Medulla oblongata (tissue), 1 donor: Measurements from ENCODE around the gene GJE1.
"Not testable (repeated sequence)": the region's sequence is repeated elsewhere in the genome, so short reads cannot be mapped to it uniquely, and the experiment has no call there.

Experiments used
- DNase-seq: peaks from one replicate; pipeline ENCODE4 v3.0.0-alpha.2; 2015; ENCODE audit errors: extremely low spot score

The GJE1 gene, protein sequence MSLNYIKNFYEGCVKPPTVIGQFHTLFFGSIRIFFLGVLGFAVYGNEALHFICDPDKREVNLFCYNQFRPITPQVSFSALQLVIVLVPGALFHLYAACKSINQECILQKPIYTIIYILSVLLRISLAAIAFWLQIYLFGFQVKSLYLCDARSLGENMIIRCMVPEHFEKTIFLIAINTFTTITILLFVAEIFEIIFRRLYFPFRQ

DNA sequence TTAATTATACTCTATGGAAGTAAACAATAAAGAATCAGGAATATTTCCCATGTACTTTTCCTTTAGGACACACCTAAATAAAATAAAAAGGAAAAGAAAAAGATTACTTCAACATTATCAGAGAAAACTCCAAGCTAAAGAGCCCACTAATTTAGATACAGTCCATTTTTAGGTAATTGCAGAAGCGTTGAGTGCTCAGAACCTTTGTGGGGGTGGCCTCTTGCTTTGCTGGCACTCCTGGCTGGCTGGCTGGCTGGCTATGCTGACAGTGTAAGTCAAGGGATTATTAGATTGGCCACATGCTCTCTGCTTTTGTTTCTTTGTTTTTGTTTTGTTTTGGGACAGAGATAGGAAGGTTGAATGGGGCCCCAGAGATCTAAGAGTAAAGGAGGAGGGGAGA is at the start of gene GJE1:
TSS of gene GJE1 (plus strand) at position 301 of the 400 bp plus-strand sequence. CDS start 234 bp downstream, outside the sequence.
- DNase-seq, result no peak

- DNase-seq, result no peak
These were observed 44.5 kb upstream of the GJE1 start for GRCh38 chr6:142087950-142088857.

- DNase-seq, result no peak
These were observed 43.9 kb upstream of the GJE1 start for GRCh38 chr6:142088858-142089216.

DNA sequence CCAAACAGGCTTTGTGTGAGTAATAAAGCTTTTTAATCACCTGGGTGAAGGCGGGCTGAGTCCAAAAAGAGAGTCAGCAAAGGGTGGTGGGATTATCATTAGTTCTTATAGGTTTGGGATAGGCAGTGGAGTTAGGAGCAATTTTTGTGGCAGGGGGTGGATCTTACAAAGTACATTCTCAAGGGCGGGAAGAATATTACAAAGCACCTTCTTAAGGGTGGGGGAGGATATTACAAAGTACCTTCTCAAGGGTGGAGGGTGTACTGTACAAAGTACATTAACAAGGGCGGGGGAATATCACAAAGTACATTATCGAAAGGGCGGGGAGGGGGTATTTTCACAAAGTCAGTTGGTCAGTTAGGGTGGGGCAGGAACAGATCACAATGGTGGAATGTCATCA is 27.9 kb upstream of the GJE1 start:
- DNase-seq, result not testable (repeated sequence)

DNA sequence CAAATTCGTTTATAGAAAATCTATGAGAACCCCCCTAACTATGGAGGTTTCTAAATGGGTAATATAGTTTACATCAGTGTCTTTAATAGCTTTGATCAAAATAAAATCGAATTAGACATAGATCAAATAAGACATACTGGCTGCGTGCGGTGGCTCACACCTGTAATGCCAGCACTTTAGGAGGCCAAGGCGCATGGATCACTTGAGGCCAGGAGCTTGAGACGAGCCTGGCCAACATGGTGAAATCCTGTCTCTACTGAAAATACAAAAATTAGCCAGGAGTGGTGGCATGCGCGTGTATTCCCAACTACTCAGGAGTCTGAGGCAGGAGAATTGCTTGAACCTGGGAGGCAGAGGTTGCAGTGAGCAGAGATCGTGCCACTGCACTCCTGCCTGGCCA is 21.9 kb upstream of the GJE1 start:
- DNase-seq, result not testable (repeated sequence)

DNA sequence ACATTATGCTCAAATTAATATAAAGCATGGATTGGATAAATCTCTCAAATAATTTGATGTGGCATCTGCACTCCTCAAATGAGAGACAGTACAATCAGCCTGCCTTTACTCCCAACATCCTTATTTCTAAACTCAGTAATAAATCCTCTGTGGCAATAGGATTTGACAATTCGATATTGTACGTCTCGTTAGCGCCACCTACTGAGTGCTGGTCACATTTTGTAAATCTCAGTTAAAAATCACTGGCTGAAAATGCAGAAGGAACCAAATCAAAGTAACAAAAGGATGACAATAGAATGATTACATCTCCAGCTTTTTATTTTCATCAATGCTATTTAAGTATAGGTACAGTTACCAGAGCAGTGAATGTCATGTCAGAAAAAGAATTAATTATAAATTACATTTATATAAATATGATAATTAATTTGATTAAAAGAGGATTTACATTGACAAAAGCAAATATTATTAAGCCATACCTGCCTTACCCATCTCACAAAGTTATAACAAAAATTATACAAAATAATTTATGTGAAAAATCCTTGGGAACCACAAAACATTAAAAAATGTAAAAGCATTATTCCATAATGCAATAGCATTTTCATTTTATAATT is 20.2 kb upstream of the GJE1 start:
- peak; percentile 77 for DNase-seq

GRCh38 chr6:142117366-142117765 is 15.4 kb upstream of the GJE1 start:
- DNase-seq, result no peak

DNA sequence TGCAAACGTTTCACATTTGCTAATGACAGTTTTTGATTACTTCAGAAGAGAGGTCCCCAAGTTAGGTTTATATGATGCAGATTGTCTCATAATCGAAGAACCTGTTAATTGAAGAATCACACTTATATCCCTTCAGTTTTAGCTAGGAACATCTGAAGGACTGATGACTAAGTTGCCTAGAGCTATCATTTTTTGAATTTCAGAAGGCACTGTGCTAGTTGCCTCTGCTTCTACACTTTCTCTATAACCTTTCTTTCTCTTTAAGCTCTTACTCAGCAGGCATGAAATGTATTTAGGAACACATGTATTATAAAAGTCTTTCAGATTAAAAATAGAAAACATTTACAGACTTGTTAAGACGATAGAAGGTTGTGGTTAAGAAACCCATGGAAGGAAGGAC is 14.4 kb upstream of the GJE1 start:
- no peak for DNase-seq

DNA sequence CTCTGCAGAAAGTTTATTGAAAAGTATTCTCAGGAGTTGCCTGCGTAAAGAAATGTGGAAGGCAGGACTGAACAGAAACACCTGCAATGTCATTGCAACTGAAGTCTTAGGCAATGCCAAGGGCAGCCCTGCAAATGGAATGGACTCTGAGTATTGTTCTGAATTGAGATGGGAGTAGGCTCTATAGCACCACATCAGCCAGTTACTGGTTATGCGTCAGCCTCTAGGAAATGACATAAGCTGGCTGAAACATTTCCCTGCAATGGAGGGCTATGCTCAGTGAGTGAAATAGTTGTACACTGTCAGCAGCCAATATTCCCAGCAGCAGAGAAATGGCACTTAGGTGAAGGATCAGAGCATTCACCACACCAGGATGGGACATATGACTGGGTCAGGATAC is 13.8 kb upstream of the GJE1 start:
- no peak for DNase-seq

- DNase-seq, result no peak
These were observed 11.4 kb upstream of the GJE1 start for GRCh38 chr6:142121342-142121741.

GRCh38 chr6:142130814-142131213 is 1.9 kb upstream of the GJE1 start:
- DNase-seq, result no peak

GRCh38 chr6:142138876-142139275 is 6.2 kb downstream of the GJE1 start:
- DNase-seq, result no peak

DNA sequence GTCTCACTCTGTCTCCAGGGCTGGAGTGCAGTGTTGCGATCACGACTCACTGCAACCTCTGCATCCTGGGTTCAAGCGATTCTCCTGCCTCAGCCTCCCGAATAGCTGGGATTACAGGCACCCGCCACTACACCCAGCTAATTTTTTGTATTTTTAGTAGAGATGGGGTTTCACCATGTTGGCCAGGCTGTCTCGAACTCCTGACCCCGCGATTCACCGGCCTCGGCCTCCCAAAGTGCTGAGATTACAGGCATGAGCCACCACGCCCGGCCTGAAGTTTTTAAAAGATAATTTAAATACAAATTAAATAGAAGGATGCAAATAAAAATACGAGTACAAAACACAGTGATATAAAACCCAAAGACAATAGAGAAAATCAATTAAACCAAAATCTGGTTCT is 8.8 kb downstream of the GJE1 start:
- DNase-seq, result not testable (repeated sequence)

- peak; percentile 100 for DNase-seq
These were observed 14.3 kb downstream of the GJE1 start, which contains the start of the genes NMBR and VTA1 for GRCh38 chr6:142146828-142147662. NMBR (minus strand) TSS chr6:142147122; CDS start chr6:142088658, 58,464 bp downstream. VTA1 (plus strand) TSS chr6:142147263; CDS start chr6:142147288, 25 bp downstream.

- DNase-seq, result no peak
These were observed 20.0 kb downstream of the GJE1 start for GRCh38 chr6:142152746-142153145.

GRCh38 chr6:142153196-142153595 is 20.5 kb downstream of the GJE1 start:
- no peak for DNase-seq

- DNase-seq, result no peak
These were observed 21.6 kb downstream of the GJE1 start for GRCh38 chr6:142154336-142154735.

GRCh38 chr6:142155091-142155490 is 22.4 kb downstream of the GJE1 start:
- DNase-seq, result no peak

DNA sequence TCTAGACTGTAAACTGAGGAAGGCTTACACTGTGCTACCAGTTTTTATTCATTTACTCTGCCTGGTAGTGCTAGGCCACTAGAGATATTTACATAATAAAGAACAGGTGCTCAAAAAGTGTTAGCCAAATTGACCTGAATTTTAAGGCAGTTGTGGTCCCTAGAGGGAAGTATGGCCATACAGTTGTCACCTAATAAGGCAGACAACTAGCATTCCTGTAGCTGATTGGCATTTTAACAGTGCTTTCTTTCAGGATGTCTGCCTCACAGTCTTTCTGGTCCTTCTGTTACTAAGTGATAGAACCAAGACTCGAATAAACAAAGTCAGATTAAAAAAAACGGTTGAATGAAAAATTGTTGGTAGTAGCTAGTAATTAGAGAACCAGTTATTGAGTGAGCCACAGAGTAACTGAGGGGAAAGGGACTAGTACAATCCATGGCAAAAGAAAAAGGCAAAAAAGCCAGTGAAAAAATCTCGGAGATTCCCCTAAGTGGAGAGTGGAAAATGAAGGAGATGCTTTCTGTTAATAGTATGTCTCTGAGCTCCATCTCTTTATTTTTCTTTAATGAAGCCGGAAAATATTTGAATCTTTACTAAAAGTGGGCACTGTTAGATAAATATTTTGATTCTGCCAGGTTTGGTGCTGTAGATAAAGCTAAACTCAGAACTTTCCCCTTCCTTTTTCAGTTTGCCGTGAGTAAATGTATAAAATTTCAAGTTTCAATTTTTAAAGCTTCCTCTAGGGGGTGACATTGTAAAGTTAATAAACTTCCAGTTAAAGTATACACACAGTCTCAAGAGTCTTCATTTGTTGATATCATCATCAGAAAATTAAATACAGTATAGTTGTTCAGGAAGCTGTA is 23.4 kb downstream of the GJE1 start:
- peak; percentile 42 for DNase-seq

DNA sequence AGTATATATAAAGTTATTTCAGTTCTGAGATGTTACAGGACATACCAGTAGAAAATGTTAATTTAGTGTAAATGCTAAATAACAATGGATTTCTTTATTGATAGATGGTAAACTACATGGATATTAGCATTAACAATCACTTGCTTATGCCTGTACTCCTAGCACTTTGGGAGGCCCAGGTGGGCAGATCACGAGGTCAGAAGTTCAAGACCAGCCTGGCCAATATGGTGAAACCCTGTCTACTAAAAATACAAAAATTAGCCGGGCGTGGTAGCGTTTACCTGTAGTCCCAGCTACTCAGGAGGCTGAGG is 24.0 kb downstream of the GJE1 start:
- not testable (repeated sequence) for DNase-seq

- DNase-seq, result no peak
These were observed 30.1 kb downstream of the GJE1 start for GRCh38 chr6:142162780-142163179.
